Epithelial cell of prostate (primary cell): ENCODE results near the gene TNFRSF8.

Source experiments
- DNase-seq: peaks from one replicate; pipeline ENCODE4 v3.0.0-alpha.2; 2011; ENCODE audit warnings: low read depth, low spot score
- H3K27ac ChIP-seq: fragments of 450-650 bp; 2 replicates; pipeline ENCODE4 v1.5.1; 2017; ENCODE audit warnings: mild to moderate bottlenecking

The TNFRSF8 gene

DNA sequence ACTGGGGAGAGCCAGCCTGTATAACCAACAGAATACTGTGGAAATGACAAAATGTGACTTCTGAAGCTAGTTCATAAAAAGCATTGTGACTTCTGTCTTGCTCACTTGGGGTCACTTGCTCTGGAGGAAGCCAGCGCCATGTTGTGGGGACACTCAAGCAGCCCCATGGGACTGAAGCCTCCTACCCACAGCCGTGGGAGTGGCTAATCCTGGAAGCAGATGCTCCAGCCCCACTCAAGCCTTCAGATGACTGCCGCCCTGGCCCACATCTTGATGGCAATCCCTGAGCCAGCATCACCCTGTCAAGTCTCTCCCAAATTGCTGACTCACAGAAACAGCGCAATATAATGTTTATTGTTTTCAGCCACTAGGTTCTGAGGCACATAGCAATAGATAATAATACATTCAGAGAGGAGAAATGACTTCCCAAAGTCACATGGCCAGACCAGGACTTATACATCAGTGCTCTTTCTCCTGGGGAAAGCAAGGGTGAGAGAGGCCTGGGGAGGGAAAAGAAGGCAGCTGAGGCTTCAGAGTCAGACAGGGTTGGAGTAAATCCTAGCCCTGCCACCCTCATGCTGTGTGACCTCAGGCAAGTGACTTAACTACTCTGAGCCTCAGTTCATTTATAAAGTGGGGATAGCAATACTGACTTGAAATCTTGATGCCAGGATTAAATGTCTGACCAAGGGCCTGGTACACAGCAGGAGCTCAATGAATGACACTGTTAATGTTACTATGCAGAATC lies 5.0 kb upstream of the TNFRSF8 start:
- DNase-seq, result no peak

DNA sequence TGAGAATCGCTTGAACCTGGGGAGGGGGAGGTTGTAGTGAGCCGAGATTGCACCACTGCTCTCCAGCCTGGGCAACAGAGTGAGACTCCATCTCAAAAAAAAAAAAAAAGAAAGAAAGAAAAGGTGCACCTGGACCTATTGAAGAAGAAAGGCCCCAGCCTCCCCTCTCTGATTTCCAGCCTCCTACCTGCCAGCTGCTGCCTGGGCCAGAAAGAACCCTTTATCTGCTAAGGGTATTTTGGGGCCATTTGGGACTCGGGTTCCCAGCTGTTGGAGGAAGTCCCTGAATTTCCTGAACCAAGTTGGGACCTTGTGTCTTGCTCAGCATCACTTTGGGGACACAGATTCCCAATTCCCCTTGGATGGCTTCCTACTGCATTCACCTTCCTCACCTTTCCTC lies 3.9 kb upstream of the TNFRSF8 start:
- no peak overlapping the region for H3K27ac ChIP-seq
- DNase-seq, result no peak

More for the DNA sequence above, 5.0 kb upstream of the TNFRSF8 start:
- H3K27ac ChIP-seq, result no peak overlapping the region

DNA sequence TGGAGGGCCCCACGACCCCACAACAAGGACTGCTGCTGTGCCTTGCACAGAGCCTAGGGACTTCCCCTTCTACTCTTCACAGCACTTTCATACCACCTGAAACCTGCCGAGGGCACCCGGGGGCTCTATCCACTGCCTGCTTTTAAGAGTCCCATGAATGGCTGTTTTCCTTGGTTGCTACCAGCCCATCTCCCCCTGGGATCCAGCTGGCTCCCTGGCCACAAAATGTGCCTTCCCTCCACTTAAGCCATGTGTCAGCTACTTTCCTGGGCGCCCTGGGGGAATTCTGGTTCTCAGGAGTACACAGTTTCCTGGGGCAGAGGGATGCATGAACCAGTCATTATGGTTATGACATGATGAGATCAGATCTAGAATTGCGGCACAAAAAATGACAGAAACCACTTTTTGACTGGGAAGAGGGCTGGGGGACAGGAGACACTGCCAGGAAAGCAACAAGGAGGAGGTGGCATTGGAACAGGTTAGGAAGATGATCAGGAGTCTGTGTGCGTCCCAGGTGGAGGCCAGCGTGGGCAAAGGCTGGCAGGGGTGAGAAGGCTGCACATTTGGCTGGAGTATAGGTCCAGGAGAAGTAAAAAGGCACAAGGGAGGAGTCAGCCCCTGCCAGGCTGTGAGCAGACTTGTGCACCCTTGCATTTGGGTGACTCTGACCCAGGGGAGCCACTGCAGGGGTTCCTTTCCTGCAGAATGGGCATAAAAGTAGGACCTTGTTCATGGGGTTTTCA lies 3.2 kb upstream of the TNFRSF8 start:
- DNase-seq, result no peak
- H3K27ac ChIP-seq, result no peak overlapping the region

DNA sequence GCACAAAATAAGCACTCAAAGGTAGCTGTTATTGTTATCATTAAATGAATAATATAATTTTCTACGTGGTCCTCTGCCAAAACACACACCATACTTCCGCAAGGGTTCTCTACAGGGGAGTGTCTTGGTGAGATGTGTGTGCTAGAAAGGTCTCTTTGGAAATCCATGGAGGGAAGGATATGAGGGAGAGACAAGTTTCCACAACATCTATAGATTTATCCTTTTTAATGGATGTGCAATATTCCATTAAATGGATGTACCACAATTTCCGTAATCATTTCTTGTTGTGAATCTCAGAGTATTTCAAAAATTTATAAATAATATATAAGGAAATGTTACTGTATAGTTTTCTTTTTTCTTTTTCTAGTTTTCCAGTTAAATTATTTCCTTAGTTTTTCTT lies 2.6 kb upstream of the TNFRSF8 start:
- DNase-seq, result no peak
- no peak overlapping the region for H3K27ac ChIP-seq

DNA sequence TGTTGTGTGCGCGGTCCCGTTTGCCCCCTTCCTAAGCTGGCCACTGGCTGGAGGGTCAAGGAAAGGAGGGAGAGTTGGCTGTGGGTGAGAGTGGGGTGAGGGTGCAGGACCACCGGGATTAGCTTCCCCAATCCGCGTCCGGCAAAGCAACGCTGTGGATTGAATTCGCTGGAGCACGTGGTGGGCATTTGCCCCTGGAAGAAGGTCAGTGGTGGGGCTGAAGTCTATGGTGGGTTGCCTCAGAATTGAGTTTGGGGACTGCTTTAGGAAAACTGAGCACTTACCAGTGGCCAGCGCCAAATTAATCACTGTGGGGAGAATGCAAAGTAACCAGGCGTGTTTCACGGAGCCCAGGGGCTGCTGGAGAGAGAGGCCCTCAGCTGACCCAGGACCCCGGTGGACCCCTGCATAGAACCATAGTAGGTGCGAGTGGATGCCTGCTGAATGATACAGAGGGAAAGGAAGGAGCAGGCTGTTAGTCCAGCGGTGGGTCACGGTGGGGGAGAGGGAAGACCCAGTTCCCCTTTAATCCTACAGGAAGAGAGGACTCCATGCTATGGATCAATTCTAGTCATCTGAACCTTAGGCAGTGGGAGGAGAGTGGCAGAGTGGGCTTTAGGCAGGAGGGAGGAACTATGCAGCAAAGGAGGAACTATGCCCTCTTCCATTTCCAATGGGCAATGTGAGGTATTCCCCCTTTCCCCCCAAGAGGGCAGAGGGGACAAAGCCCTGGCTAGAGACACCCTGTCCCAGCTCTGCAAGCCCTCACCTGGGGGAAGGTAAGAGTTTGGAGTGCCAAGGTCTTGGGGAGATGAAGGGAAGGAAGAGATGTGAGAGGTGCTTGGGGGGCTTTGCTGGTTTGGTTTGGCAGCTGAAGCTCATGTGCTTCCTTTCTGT lies 1.2 kb downstream of the TNFRSF8 start:
- no peak overlapping the region for H3K27ac ChIP-seq
- no peak for DNase-seq

DNA sequence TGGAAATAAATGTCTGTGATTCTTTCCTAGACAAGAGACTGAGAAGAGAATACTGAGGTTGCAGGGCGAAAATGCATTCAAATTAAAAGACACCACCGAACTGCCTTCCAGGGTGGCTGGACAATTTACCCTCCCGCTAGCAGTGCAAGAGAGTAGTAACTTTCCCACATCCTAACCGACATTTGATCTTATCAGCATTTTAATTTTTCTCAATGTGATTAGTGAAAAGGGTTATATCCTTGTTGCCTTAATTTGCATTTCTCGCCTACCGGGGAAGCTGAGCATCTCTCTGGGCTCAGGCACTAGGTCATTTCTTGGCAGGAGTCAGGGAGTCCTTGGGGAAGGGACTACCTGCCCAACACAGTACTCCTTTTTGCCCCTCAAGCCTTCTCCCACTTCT lies 2.8 kb downstream of the TNFRSF8 start:
- no peak for DNase-seq
- H3K27ac ChIP-seq, result no peak overlapping the region

DNA sequence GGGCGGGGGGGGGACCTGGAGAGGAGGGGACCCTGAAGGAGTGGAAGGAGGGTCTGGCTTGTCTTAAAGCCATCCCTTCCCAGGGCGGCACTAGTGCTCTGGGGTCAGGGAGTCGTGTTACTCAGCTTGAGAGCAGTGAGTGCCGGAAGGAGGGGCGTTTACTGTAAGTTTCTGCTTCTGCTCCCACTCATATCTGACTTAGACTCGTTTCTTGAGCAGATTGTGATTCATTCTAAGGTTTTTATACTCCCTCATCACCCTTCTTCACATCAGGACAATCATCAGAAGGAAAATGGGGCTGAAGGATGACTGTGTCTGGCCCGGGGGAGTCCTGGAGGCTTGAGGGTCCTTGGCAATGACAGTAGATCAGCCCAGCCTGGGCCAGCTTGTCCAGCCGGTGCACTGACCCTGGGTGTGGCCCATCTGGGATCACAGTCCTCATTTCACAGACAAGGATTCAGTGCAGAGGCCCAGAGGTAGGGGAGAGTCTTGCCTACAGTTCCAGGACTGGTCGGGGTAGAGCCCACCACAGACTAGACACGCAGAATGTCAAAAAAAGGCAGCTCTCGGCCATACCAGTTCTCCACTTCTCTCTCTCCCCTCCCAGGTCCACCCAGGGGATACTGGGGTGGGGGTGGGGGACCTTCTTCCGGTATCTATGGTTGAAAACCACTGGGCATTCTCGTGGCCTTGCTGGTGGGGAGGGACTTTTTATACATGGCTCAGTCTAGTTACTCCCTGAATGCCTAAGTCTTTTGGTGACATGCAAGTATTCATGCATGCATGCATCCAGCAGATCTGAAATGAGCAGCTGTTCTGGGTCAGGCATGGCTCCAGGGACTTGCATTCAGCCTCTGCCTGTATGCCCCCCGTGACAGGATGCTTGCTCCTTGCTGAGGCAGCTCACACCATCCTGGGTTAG lies 5.1 kb downstream of the TNFRSF8 start:
- H3K27ac ChIP-seq, result no peak overlapping the region
- no peak for DNase-seq

DNA sequence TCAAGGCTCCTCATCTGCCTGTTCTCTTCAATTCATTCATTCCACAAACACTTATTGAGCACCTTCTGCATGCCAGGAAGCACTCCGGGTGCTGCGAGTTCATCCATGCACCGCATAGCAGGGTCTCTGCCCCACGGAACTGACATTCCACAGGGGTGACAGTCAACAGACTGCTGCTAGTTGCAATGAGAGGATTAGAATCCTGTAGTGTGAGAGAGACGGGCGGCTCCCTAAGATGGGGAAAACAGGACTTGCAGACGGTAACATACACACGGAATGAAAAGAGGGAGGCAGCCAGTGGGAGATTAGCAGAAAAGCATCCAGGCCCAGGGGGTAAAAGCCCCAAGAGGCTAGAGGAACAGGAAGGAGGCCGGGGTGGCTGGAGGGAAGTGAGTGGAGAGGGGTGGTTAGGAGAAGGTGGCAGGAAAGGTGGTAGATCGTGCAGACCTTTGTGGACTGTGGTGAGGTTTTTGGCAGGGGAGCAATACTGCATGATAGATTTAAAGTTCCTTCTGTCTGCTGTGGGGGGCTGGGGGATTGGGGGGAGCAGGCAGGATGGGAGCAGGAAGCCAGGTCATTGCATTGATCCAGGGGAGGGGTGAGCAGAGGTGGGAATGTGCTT lies 6.6 kb downstream of the TNFRSF8 start:
- DNase-seq, result no peak
- H3K27ac ChIP-seq, result no peak overlapping the region

DNA sequence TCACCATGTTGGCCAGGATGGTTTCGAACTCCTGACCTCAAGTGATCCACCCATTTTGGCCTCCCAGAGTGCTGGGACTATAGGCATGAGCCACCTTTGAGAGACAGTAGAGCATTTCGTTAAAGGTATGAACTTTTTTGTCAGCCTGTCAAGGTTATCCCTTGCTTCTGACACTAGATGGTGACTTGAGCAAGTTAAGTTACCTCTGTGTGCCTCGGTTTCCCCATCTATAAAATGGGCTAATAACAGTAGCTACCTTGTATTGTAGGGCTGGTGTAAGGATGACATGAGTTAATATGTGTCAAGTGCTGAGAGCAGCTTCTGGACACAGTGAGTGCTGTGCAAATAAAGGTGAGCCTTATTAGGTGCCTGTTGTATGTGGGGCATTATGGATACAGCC lies 8.8 kb downstream of the TNFRSF8 start:
- no peak overlapping the region for H3K27ac ChIP-seq
- no peak for DNase-seq

DNA sequence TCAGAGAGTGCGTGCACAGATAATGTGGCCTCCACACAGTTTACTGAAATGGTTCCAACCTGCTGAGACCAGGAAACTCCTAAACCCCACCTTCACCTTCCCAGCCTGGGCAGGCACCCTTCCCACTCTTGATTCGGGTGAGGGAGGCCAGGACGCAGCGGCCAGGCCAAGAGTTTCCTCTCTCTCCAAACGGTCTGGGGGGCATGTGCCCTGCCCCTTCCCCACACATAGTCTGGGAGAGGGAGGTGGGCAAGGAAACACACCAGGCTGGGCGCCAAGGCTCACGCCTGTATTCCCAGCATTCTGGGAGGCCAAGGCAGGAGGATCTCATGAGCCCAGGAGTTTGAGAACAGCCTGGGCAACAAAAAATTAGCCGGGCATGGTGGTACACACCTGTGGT lies 9.6 kb downstream of the TNFRSF8 start:
- DNase-seq, result no peak
- H3K27ac ChIP-seq, result no peak overlapping the region

DNA sequence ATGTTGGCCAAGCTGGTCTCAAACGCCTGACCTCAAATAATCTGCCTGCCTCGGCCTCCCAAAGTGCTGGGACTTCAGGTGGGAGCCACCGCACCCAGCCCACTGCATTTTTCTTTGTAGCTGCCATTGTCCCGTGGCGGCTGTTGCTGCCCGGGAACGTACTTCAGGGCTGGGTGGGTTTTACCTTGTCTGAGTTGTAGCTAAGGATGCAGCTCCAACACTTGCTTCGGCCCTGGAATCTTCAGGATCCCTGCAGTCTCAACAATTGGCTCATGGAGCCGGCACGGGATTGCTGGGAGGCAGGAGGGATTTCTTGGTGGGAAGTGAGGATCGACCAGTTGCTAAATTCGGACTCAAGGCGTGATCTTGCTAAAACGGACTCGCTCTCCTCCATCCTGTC lies 10.7 kb downstream of the TNFRSF8 start:
- H3K27ac ChIP-seq, result no peak overlapping the region
- no peak for DNase-seq

DNA sequence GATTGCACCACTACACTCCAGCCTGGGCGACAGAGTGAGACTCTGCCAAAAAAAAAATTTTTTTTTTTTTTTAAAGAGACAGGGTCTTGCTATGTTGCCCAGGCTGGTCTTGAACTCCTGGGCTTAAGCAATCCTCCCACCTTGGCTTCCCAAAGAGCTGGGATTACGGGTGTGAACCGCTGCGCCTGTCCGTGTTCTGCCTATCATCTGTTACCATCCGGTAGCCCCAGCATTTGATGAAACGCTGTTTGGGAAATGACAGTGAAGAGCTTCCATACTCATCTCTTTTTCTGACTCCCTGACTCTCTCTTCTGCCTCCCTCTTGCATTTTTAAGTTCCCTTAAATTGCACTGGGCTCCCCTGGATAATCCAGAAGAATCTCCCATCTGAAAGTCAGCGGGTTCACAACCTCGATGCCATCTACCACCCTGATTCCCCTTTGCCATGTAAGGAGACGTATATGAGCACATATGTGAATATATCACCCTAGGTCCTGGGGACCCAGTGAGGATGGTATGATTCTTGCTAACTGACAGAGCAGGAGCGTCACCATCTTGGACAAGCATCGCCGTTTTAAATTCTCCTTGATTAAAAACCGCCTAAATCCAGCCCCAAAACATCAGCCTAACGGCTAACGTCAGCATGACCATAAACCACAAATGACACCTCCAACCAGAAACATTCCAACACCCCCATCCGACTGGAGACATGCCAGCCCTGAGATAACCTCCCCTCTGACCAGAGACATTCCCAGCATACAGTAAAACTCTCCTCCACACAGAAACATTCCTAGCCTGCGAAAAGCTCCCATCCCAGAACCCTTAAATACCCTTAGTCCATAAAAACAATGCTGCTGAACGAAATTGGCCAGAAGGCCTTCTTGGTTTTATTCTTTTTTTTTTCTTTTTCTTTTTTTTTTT lies 12.4 kb downstream of the TNFRSF8 start:
- no peak for DNase-seq
- no peak overlapping the region for H3K27ac ChIP-seq

DNA sequence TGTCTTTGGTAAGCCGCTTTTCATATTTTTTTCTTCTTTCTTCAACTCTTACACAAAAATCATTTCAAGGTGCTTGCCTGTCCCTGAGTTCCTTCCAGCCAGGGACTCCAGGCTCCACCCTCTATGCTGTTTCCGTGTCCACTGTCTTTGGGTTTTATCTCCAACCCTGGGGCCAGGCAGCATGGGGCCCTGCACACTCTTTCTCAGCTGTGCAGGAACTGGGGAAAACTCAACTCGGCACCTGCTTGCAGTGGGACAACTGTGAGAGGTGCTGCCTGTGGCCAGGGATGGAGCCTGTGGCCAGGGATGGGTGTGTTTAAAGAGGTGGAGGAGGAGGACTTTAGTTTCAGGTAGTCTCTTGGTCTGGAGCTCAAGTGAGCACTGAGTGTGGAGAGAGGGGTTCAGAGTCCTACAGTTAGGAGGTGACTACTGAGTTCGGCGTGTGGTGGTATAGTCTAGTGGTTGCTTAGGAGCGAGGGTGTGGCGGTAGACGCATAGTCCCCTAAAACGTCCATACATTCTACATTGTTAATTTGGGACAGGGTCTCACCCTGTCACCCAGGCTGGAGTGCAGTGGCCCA lies 13.4 kb downstream of the TNFRSF8 start:
- no peak overlapping the region for H3K27ac ChIP-seq
- no peak for DNase-seq

DNA sequence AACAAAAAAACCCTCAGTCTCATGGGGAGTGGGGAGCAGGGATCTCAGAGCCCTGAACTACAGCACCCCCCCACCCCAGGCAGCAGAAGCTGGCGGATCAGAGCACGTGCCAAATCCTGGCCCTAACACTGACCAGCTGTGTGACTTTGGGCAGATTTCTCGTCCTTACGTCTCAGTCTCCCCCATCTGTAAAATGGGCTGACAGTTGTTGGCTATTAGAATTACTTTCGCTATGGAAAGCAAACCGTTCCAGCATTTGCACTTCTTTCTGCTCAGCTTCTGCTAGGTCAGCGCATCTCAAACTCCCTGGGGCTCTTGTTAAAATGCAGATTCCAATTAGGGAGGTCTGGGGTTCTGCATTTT lies 15.5 kb downstream of the TNFRSF8 start:
- no peak overlapping the region for H3K27ac ChIP-seq
- no peak for DNase-seq

DNA sequence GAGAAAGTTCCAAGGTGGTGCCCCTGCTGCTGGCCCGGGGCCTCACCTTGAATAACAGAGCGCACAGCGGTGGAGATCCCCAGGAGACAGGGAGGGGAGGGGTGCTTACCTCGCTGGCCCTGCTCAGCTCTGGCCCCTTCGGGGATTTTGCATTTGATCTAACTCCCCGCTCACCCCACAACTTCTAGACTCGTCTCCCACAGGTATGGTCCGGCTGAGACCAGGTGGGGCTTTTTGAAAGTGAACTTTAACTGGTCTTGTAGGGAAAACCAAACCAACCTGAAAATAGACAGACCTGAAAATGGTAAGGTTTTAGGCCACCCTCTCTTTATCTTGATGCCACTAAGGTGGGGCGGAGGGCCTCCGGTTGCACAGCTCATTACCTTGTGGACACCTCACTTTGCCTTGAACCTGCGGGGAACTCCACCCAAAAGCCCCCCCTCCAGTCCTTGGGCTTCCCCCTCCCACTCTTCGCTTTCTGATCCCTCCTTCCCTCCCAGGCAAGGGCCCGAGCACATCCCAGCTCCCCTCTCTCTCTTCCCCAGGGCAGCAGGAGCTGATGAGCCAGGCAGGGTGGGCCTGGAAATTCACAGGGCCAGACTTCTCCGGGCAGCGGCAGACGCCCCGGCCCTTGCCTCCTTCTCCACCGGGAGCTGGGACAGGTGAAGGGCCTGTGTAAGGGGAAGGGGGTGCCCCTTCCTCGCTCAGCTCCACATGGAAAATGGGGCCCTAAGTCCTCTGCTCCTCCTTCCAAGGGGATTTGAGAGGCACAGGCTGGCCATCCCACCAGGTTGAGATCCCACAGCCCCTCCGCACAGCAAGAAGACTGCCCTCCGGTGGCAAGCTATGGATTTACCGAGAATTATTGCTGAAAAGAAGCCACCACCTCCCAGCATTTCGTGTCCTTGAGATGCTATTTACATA lies 16.1 kb downstream of the TNFRSF8 start:
- H3K27ac ChIP-seq, result no peak overlapping the region
- DNase-seq, result no peak

DNA sequence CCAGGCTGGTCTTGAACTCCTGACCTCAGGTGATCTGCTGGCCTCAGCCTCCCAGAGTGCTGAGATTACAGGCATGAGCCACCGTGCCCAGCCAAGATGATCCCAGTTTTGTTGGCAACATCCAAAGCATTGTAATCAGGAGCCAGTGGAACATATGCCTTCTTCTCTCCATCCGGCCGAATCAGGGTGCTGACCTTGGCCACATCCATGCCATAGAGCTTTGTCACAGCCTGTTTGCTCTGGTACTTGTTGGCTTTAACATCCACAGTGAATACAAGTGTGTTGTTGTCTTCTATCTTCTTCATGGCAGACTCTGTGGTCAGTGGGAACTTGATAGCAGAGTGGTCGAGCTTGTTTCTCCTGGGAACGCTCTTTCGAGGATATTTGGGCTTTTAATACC lies 17.1 kb downstream of the TNFRSF8 start:
- DNase-seq, result no peak
- H3K27ac ChIP-seq, result no peak overlapping the region
